Ishikawa (cell line): ENCODE results near the gene GPRC5D.

ENCODE experiments used
- CEBPB ChIP-seq: IDR thresholded peaks from 2 replicates; pipeline ENCODE4 v1.6.1; 2012
- CREB1 ChIP-seq: IDR thresholded peaks from 2 replicates; pipeline ENCODE4 v1.6.1; 2012; ENCODE audit warnings: low read depth
- EGR1 ChIP-seq: IDR thresholded peaks from 2 replicates; pipeline ENCODE4 v1.6.1; 2012
- EP300 ChIP-seq: IDR thresholded peaks from 2 replicates; pipeline ENCODE4 v1.6.1; 2012; ENCODE audit warnings: borderline replicate concordance
- FOXM1 ChIP-seq: IDR thresholded peaks from 2 replicates; pipeline ENCODE4 v1.6.1; 2012; ENCODE audit warnings: low read depth, borderline replicate concordance
- NFIC ChIP-seq: IDR thresholded peaks from 2 replicates; pipeline ENCODE4 v1.6.1; 2012
- RAD21 ChIP-seq: IDR thresholded peaks from 2 replicates; pipeline ENCODE4 v1.6.1; 2012; ENCODE audit warnings: low read depth
- REST ChIP-seq: IDR thresholded peaks from 2 replicates; pipeline ENCODE4 v1.6.1; 2012; ENCODE audit warnings: low read depth, mild to moderate bottlenecking
- TAF1 ChIP-seq: IDR thresholded peaks from 2 replicates; pipeline ENCODE4 v1.6.1; 2012; ENCODE audit warnings: low read depth, mild to moderate bottlenecking
- TCF12 ChIP-seq: IDR thresholded peaks from 2 replicates; pipeline ENCODE4 v1.6.1; 2012; ENCODE audit warnings: low read depth
- TEAD4 ChIP-seq: IDR thresholded peaks from 2 replicates; pipeline ENCODE4 v1.6.1; 2012
- USF1 ChIP-seq: IDR thresholded peaks from 2 replicates; pipeline ENCODE4 v1.6.1; 2012
- YY1 ChIP-seq: IDR thresholded peaks from 2 replicates; pipeline ENCODE4 v1.6.1; 2012; ENCODE audit warnings: low read depth
- ZBTB7A ChIP-seq: IDR thresholded peaks from 2 replicates; pipeline ENCODE4 v1.6.1; 2012; ENCODE audit warnings: low read depth
- TF ChIP-seq, protein P1 (sequence below): IDR thresholded peaks from 2 replicates; pipeline ENCODE4 v1.6.1; 2012

GPRC5D gene

GRCh38 chr12:12909228-12909994 is 42.6 kb downstream of the GPRC5D start:
- no peak for TF ChIP-seq USF1
- no peak for TF ChIP-seq RAD21
- TF ChIP-seq CREB1 = no peak
- no peak for TF ChIP-seq EGR1
- no peak for TF ChIP-seq EP300
- no peak for TF ChIP-seq CEBPB
- no peak for TF ChIP-seq FOXM1
- no peak for TF ChIP-seq TAF1

- TF ChIP-seq REST (no peak), ZBTB7A (no peak), RAD21 (no peak), EP300 (no peak), TAF1 (no peak), TCF12 (no peak), CEBPB (no peak), YY1 (no peak), EGR1 (no peak), FOXM1 (no peak), TEAD4 (no peak), NFIC (no peak), CREB1 (no peak), USF1 (no peak)
- TF ChIP-seq, protein P1, sequence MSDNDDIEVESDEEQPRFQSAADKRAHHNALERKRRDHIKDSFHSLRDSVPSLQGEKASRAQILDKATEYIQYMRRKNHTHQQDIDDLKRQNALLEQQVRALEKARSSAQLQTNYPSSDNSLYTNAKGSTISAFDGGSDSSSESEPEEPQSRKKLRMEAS = no peak
Measured at GRCh38 chr12:12908711-12909110, 43.3 kb downstream of the GPRC5D start.

GRCh38 chr12:12908252-12908651 is 43.7 kb downstream of the GPRC5D start:
- TF ChIP-seq REST = no peak
- no peak for TF ChIP-seq TAF1
- no peak for TF ChIP-seq TEAD4
- TF ChIP-seq, protein P1 = no peak

GRCh38 chr12:12907552-12907951 is 44.4 kb downstream of the GPRC5D start:
- TF ChIP-seq USF1 (no peak), TAF1 (no peak), FOXM1 (no peak), TCF12 (no peak)
- TF ChIP-seq, protein P1 = no peak

GRCh38 chr12:12903642-12904609 is 48.0 kb downstream of the GPRC5D start:
- peak; percentile 40; the same call in 1 of the 2 replicates for TF ChIP-seq EP300
- TF ChIP-seq CREB1 = no peak
- TF ChIP-seq REST = no peak
- TF ChIP-seq CEBPB = no peak
- TF ChIP-seq USF1 = no peak
- no peak for TF ChIP-seq TAF1
- no peak for TF ChIP-seq YY1
- TF ChIP-seq FOXM1 = peak; percentile 32; the same call in 1 of the 2 replicates
- peak; percentile 30; the same call in 1 of the 2 replicates for TF ChIP-seq TCF12
- TF ChIP-seq NFIC = peak; percentile 26; the same call in 1 of the 2 replicates
- TF ChIP-seq, protein P1 = no peak
